Femur (tissue), 1 donor: ENCODE data around the gene SCAI.
"Not testable (repeated sequence)": the region's sequence is repeated elsewhere in the genome, so short reads cannot be mapped to it uniquely, and the experiment has no call there.

Source experiments
- DNase-seq: peaks from one replicate; pipeline ENCODE4 v3.0.0-alpha.2; 2017

The SCAI gene

GRCh38 chr9:125103021-125103420 is 40.3 kb downstream of the SCAI start:
- DNase-seq = no peak

DNA sequence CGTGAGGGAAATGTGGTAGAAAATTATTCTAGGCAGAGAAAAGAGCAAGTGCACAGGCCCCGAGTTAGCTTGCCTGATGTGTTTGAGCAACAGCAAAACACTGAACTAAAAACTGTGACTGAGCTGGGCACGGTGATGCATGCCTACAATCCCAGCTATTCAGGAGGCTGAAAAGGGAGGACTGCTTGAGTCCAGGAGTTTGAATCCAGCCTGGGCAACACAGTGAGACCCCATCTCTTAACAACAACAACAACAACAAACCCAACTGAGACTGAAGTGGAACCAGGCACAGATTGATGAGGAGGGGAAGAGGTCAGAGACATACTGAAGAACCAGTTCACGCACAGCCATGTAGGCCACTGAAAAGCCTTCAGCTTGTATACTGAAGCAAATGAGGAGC is 42.5 kb downstream of the SCAI start:
- DNase-seq = no peak

DNA sequence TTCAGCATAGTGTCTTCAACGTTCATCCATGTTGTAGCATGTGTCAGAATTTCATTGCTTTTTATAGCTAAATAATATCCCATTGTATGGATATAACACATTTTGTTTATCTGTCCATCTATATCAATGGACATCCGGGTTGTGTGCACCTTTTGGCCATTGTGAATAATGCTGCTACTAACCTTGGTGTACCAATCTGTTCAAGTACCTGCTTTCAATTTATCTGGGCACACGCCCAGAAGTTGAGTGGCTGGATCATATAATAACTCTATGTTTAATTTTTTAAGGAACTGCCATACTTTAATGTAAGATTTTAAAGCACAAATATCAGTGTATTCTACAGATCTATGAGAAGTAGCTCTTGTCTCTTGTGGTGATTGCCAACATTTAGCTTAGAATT is 43.5 kb downstream of the SCAI start:
- no peak for DNase-seq

DNA sequence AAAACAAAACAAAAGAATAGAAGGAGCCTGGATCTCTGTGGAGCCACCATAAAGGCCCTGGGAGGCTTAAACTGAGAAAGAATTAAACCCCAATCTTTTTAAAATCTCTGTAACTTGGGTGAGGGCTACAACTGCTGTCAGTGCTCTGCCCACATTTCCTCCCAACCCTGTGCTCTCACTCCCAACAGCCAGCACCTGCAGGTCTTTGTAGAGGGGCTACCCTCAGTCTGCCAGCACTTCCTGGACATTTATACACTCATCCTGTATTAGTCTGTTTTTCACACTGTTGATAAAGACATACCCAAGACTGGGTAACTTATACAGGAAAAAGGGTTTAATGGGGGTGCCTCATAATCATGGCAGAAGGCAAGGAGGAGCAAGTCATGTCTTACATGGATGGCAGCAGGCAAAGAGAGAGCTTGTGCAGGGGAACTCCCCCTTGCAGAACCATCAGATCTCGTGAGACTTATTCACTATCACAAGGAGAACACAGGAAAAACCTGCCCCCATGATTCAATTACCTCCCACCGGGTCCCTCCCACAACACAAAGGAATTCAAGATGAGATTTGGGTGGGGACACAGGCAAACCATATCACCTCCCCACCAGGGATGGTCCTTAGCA is 47.4 kb downstream of the SCAI start:
- no peak for DNase-seq

GRCh38 chr9:125091121-125091520 is 52.2 kb downstream of the SCAI start:
- no peak for DNase-seq

DNA sequence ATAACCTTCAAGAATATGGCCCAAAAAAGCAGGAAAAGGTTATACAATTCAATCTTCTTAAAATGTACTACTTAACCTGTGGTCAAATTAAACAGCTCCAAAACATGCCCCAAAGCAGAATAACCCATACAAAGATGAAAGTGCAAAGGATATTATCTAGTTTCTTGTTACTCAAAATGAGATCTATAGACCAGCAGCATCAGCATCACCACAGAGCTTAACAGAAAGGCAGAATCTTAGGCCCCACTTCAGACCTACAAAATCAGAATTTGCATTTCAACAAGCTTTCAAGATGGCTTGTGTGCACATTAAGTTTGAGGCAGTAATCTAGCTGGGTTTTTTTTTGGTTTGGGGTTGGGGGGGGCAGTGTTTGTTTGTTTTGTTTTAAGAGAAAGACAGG is 54.0 kb downstream of the SCAI start:
- DNase-seq = no peak

DNA sequence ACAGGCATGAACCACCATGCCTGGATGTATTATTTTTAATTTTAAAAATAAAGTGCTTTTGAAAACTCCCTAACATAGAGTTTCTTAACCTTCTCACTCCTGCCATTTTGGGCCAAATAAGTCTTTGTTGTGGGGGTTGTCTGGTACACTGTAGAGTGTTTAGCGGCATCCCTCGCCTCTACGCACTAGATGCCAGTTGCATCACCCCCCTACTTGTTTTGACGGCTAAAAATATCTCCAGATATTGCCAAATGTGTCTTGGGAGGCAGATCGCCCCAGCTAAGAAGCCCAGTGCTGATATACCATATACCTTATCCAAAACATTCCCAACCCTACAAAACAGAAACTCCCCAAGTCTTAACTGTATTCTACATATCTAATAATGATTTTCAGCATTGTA is 54.6 kb downstream of the SCAI start:
- DNase-seq = no peak

GRCh38 chr9:125085703-125086477 is 57.4 kb downstream of the SCAI start:
- no peak for DNase-seq

- DNase-seq = not testable (repeated sequence)
Observed at GRCh38 chr9:125082197-125082596, 61.1 kb downstream of the SCAI start.

- DNase-seq = not testable (repeated sequence)
Observed at GRCh38 chr9:125080797-125081196, 62.5 kb downstream of the SCAI start.

- DNase-seq = no peak
Observed at GRCh38 chr9:125079931-125080330, 63.4 kb downstream of the SCAI start.

DNA sequence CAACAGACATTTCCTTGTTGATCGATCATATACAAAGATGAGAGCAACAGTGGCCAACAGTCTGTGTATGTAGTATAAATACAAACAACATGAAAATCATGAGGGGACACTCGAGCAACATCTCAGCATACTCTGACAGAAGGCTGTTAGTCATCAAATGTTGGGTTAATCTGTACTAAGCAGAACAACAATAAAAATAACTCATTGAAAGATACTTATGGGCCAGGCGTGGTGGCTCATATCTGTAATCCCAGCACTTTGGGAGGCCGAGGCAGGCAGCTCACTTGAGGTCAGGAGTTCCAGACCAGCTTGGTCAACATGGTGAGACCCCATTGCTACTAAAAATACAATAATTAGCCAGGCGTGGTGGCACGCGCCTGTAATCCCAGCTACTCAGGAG is 67.3 kb downstream of the SCAI start:
- DNase-seq = no peak

GRCh38 chr9:125074976-125075375 is 68.4 kb downstream of the SCAI start:
- DNase-seq = no peak

GRCh38 chr9:125066839-125067619 is 76.3 kb downstream of the SCAI start:
- peak; percentile 29 for DNase-seq

GRCh38 chr9:125061391-125061790 is 81.9 kb downstream of the SCAI start:
- DNase-seq = no peak

GRCh38 chr9:125049212-125050049 is 93.9 kb downstream of the SCAI start:
- no peak for DNase-seq

DNA sequence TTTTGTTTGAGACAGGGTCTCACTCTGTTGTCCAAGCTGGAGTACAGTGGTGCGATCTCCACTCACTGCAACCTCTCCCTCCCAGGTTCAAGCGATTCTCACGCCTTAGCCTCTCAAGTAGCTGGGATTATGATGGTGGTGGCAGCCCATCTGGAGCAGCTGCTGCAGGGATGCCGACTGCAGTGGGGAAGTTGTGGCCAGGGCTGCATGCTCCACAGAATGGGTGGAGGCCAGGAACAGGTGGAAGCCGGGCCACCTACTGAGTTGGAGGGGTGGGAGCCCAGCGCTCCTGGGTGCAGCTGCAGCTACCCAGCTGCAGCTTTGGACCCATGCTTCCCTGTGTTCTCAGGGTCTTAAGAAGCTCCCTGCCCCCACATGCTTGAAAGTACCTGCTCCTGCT is 99.7 kb downstream of the SCAI start:
- no peak for DNase-seq

DNA sequence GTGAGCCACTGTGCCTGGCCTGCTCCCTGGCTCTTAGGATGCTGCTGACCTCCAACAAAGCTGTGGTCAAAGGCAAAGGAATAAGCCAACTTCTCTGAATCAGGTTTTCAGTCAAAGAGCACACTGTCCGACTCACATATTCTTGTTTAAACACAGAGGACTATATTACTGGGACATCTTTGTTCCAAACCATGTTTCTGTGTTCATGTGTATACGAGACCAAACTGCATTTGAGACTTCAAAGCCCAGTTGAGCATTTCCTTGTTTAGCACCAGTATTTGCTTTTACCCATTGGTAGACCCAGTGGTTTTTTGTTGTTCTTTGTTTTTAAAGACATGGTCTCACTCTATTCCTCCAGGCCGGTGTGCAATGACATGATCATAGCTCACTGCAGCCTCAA is 100.2 kb downstream of the SCAI start:
- no peak for DNase-seq

- no peak for DNase-seq
Observed at GRCh38 chr9:125038166-125038565, 105.2 kb downstream of the SCAI start.

- no peak for DNase-seq
Observed at GRCh38 chr9:125028041-125028440, 115.3 kb downstream of the SCAI start.

DNA sequence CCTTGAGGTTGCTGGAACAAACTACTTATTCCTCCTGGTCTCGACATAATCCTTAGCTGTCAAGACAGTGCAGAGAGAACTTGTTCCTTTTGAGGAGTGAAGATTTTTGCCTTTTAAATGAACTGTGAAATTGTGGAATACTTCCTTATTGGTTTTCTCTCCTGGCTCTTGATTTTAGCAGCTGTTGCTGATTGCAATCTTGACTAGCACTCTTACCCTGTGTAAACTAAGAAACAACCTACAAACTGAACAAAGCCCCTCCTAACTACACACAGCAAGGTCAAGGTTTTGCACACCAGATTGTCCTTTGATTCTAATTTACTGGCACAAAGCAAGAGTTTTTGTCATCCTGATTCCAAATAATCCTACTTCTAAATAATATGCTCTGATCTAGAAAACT is 118.4 kb downstream of the SCAI start:
- no peak for DNase-seq

DNA sequence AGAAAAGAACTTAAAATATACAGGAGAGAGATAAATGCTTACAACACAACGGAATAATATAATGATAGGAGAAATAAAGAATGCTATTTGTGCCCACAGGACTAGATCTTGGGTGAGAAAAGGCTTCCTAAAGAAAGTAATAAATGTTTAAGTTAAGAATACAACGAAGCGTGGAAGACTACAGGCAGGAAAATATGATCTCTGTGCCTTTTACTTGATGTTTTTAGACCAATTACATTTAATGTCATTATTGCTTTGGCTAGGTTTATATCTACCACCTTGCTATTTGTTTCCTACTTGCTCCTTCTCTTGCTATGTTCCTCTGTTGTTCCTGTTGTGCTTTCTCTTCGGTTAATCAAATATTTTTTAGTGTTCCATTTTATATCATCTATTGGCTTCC is 122.3 kb downstream of the SCAI start:
- no peak for DNase-seq

- DNase-seq = not testable (repeated sequence)
Observed at GRCh38 chr9:125015655-125016054, 127.7 kb downstream of the SCAI start.
